PC-9 (cell line): ENCODE data around the gene TRAF3IP1.

ENCODE experiments used
- CTCF ChIP-seq: fragments of 200-600 bp; sonication (generic); conservative IDR thresholded peaks from 2 replicates; pipeline ENCODE4 v1.6.1; 2017; ENCODE audit warnings: mixed run types, antibody characterized with exemption, mild to moderate bottlenecking, moderate library complexity
- EZH2 ChIP-seq: fragments of 200-600 bp; sonication (generic); IDR thresholded peaks from 2 replicates; pipeline ENCODE4 v1.8.0; 2017; ENCODE audit warnings: antibody characterized with exemption, low read depth

DNA sequence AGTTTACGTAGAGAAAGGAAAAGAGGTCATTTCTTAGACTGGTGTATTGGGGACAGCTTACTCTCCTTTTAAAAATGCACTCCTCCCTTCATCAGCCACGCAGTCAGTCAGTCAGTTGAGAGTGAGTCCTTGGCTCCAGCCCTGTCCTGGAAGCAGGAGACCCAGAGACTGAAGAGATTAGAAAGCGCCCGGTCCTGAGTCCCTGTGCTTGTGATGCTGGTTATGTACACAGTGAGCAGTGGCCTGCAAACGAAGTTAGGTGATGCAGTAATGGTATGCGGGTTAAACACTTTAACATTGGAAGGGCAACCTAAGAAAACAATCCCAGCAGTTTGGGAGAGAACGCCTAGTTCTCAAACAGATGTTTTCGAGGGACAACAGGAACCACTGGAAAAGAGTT lies 100.1 kb downstream of the TRAF3IP1 start:
- TF ChIP-seq CTCF (no peak), EZH2 (no peak)
